ENCODE results near the gene TRPV3.

TRPV3 gene

GRCh38 chr17:3546521-3546920 lies 11.1 kb downstream of the TRPV3 start:
- DNase-seq (ENCODE audit: low spot score) = no peak

- no peak for DNase-seq (ENCODE audit: low spot score)
These were observed 12.5 kb downstream of the TRPV3 start for GRCh38 chr17:3545151-3545550.

DNA sequence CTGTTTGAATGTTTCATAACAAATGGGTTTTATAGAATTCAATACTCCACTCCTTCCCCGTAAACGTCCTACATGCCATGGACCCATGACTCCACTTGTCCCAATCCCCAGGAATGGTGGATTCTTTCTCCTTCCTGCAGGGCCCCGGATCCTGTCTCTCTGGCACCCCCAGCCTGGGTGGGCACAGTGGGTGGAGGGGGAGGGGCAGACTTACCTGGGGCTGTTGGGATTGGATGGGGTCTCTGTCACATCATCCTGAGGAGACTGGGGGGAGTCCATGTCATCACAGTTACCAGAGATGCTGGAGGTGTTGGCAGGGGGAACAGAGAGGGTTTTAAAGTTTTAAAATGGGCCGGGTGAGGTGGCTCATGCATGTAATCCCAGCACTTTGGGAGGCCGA lies 13.2 kb downstream of the TRPV3 start:
- DNase-seq (ENCODE audit: low spot score) = no peak

DNA sequence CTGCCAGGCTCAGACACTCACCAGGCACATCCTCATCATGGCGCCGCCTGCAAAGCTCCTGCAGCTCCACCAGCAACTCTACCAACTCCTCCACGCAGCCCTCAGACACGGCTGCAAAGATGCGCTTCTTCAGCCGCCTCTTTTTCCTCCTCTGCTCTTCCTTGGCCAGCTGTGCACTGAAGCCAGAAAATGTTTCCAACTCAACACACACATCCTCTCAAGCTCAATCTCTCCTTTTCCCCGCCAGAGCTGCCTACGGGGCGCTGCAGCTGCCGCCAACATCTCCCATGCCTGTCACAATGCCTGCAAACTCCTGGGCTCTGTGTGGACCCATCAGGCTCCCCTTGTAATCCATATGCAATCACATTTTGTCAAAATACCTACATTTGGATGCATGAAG lies 14.2 kb downstream of the TRPV3 start:
- DNase-seq (ENCODE audit: low spot score) = no peak

- no peak for DNase-seq (ENCODE audit: low spot score)
These were observed 15.1 kb downstream of the TRPV3 start for GRCh38 chr17:3542410-3543088.

DNA sequence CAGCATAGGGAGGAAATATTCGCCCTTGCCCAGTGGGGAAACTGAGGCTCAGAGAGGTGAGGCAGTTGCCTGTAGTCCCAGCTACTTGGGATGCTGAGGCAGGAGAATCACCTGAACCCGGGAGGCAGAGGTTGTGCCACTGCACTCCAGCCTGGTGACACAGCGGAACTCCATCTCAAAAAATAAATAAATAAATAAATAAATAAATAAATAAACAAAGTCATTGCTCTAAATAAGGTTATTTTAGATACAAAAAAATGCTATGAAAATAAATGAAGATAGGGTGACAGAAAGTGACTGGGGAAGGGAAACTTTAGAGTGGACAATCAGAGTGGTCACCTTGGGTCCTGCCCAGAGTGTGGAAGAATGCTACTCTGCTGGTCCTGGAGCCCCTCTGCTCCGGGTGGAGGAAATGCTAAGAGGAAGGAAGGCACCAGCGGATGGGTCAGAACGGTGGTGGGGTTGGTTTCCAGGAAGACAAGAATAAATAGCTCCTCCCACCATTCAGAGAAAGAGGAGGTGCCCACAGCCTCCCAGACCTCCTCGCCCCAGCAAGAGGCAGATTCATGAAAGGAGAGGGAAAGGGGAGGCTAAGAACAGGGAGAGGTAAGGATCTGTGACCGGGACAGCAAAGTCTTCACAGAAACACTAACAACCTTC lies 17.6 kb downstream of the TRPV3 start:
- DNase-seq (ENCODE audit: low spot score) = no peak

- DNase-seq (ENCODE audit: low spot score) = no peak
These were observed 20.9 kb downstream of the TRPV3 start for GRCh38 chr17:3536716-3537115.

DNA sequence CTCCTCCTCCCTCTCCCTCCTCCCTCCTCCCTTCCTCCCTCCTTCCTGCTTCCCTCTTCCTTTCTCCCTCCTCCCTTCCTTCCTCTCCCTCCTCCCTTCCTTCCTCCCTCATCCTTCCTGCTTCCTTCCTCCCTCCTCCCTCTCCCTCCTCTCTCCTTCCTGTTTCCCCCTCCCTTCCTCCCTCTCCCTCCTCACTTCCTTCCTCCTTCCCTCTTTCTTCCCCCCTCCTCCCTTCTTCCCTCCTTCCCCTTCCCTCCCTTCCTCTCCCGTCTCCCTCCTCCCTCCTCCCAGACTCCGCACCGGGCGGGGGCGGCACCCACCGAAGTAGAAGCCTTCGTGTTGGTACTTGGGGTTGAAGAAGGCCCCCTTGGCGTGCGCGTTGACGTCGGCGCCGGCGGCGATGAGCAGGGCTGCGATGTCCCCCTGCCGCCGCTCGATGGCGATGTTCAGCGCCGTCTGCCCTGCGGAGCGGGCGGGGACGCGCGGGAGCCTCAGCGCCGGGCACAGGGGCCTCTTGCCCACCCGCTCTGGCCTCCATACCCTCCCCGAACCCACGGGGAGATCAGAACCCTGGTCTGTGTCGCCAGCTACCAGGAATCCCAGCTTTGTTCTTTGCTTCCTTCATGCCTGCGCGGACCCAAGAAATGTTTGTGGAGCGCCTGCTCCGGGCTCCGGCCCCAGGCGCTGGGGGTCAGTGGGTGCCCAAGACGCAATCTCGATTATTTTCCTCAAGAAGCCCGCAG lies 22.2 kb downstream of the TRPV3 start:
- DNase-seq (ENCODE audit: low spot score) = peak; percentile 91

- DNase-seq (ENCODE audit: low spot score) = peak; percentile 63
These were observed 22.7 kb downstream of the TRPV3 start for GRCh38 chr17:3534881-3535252.

DNA sequence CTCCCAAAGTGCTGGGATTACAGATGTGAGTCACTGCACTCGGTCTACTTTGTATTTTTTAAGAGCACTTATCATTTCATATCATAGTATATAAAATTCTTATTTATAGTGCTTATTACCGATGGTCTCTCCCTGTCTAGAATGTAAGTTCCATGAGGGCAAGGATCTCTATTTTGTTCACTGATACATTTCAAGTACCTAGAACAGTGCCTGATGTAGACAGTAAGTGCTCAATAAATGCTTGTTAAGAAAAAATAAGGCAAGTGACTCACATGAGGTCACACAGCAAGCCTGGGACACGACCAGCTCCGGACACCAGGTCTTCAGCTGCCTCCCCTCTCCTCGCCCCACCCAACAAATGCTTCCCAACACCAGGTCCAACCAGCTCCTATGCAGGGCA lies 23.9 kb downstream of the TRPV3 start:
- no peak for DNase-seq (ENCODE audit: low spot score)

- no peak for DNase-seq (ENCODE audit: low spot score)
These were observed 24.8 kb downstream of the TRPV3 start for GRCh38 chr17:3532859-3533142.

DNA sequence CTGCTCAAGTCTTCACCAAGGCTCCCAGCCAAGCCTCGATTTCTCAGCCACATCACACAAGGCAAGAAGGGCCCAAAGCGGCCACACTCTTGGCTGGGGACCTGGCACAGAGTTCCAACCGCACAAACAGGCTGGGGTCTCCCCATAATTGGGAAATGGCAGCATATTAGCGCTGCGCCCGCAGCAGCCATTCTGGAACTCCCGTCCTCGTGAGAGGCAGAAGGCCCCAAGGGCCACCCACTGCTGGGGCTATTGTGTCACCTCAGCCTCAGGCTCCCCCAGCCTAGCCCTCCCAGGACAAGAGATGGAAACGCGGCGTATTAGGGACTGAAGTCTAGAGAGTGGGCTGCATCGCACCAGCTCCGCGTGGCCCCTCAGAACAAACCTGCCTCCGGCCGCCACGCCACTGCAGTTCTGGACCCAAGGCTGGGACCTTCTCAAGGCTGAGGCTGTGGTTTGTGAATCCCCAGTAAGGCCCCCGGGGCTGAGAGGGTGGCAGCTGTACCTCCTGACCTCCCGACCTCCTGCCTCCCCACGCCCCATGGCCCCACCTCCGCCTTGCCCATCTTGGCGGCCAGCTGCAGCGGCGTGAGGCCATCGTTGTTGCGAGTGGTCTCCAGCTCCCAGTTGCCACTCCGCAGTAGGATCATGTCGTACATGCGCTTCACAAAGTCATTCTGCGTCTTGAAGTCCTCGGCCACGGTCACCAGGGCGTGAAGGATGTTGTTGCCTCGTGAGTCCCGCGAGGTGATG lies 25.3 kb downstream of the TRPV3 start:
- no peak for DNase-seq (ENCODE audit: low spot score)

- DNase-seq (ENCODE audit: low spot score) = no peak
These were observed 26.1 kb downstream of the TRPV3 start for GRCh38 chr17:3531266-3532101.

DNA sequence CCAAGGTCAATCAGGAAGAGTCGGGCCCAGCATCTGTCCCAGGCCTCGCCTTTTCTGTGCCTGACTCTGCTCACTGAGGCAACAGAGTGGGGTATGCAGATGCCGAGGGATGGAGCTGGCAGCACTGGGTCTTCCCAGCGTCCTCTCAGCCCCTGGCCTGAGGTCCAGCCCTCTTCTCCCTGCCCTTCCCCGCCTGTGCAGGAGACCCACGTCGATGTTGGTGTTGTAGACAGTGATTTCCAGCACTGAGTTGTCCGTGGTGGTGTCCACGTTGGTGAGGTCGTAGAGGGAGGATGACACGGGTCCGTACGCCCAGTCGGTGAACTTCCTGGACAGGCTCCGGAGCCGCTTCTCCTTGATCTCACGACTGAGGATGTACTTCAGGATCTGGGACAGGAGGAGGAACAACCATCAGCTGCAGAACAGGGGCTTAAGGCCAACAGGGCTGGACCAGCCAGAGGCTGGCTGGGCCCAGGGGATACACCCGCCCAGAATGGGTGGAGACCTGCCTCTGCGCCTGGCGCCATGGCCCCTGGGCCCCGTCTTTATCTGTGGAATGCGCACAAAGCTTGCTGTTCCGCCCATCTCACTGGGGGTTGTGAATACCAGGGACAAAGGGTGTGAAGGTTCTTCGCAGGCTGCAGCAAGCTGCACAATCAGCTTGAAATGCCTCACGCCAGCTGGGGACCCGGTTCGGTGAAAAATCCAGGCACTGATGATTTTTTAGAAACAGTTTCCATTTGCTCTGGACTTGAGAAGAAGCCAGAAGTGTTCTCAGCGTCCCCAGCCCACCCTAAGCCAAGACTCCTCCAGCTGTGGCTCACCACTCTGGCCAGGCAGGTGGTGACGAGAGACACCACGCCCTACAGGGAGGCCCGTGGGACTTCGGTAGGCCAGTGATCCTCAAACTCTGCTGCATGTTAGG lies 27.5 kb downstream of the TRPV3 start:
- DNase-seq (ENCODE audit: low spot score) = peak; percentile 85

GRCh38 chr17:3528880-3529511 lies 28.6 kb downstream of the TRPV3 start:
- peak; percentile 47 for DNase-seq (ENCODE audit: low spot score)

DNA sequence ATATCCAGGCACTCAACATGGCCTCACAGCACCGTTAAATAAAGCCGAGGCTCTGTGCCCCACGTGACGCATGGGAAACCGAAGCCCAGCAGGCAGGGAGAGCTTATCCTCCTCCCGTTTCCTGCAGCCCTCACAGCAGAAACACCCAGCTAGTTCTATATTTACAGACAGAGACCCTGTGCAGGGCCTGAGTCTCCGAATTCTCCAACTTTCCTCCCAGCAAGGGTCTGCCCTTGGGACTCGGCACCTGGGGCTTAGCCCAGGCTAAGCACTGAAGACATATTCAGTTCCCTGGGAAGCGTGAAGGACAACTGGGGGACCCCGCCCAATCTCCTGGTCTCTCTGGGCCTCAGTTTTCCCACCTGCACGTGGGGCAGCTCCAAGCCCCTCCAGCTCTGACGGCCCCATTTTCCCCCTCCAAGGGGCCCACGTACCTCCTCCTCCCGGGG lies 29.2 kb downstream of the TRPV3 start:
- DNase-seq (ENCODE audit: low spot score) = no peak

GRCh38 chr17:3527896-3528295 lies 29.7 kb downstream of the TRPV3 start:
- DNase-seq (ENCODE audit: low spot score) = no peak

DNA sequence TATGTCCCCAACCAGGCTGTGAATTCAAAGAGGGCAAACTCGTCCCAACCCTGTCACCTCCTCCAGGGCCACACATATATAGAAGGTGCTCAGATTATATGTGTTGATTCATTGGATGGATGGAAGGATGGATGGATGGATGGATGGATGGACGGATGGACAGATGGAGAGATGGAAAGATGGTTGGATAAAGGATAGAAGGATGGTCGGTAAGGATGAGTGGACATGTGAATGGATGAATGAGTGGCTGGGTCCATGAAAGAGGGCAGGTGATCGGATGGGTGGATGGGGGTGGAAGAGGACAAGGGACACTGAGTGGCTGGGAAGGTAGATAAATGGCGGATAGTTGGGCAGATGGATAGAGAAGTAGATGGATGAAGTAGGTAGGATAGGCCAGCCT lies 30.1 kb downstream of the TRPV3 start:
- no peak for DNase-seq (ENCODE audit: low spot score)

- no peak for DNase-seq (ENCODE audit: low spot score)
These were observed 30.6 kb downstream of the TRPV3 start for GRCh38 chr17:3526971-3527370.

DNA sequence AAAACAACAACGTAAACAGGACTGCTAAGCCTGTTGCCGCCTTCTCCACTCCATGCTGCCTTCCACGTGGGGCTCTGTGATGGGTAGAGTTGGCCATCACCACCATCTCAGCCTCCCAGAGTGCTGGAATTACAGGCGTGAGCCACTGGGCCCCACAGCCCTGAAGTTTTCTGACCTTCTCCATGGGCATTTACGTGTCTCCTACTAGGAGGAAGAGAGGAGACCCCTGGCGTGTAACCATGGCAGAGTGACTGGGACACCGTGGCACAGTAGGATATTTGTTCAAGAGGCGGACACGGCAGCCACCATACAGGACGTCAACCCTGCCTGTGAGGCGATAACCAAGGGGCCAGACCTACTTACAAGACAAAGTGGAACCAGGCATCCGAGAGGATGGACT lies 31.1 kb downstream of the TRPV3 start:
- DNase-seq (ENCODE audit: low spot score) = no peak

Data from iPS-NIHi11 (cell line).